HG03097 (cell line): Measurements from ENCODE around the gene SPOCK1.
"Not testable (repeated sequence)": the region's sequence is repeated elsewhere in the genome, so short reads cannot be mapped to it uniquely, and the experiment has no call there.

Experiments used
- ATAC-seq: cut with Tn5 transposase; IDR thresholded peaks from one replicate; pipeline ENCODE4 v1.9.1; 2021; ENCODE audit not compliant: unreplicated experiment, low FRiP score

SPOCK1 gene

DNA sequence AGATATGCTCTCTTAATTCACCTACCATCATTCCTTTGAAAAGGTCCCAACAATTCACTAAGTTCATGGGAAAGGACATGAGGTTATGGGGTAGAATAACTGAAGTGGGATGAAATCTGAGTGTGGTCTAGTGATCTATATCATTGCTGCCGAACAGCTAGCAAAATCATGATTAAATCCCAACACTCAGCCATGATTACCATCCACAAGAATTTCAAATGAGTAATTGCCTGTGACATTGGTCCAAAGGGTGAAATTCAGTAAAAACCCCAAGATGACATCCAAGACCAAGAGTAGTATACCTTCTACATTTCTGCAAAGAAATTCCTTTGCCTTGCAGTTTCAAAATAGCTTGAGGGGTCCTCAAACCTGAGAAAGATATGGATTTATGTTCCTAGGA is 225.6 kb downstream of the SPOCK1 start:
- ATAC-seq: no peak

GRCh38 chr5:137272831-137273230 is 226.3 kb downstream of the SPOCK1 start:
- ATAC-seq: no peak

GRCh38 chr5:137269946-137270345 is 229.2 kb downstream of the SPOCK1 start:
- ATAC-seq: no peak

GRCh38 chr5:137269274-137269673 is 229.9 kb downstream of the SPOCK1 start:
- ATAC-seq: no peak

DNA sequence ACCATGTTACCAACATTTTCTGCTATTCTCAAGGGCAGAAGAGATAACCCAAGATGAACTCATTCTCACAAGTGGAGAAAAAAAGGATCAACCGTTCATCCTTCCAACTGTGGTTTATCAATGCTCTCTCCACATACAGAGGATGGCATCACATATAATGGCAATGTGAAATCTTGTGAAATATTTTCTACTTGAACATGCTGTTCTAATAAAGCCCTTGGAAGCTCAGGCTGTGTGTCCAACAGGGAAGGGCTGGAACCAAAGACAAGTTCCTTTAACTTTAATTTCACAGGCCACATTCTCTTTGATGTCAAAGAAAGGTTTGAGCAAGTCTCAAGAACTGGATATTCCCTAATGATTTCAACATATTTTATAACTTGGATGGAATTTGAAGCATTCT is 230.5 kb downstream of the SPOCK1 start:
- no peak for ATAC-seq

- no peak for ATAC-seq
These were observed 232.9 kb downstream of the SPOCK1 start for GRCh38 chr5:137266186-137266585.

GRCh38 chr5:137265457-137265856 is 233.7 kb downstream of the SPOCK1 start:
- ATAC-seq: no peak

DNA sequence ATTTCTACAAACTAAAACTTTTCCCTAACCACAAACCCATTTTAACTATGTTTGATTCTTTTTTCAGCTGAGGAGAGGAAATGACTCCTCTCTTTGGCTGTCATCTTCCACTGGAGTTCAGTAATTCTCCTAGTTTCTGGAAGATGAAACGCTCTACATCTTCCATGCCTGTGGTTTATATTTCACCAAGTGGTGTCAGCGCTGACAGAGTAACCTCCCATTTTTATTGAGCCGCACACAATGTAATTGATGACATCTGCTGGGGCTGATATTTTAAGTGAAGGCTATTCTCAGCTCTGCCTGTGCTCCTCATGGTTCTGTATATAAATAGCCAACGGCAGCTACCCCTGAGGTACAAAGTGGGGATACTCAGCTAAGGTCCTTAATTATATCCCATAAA is 234.6 kb downstream of the SPOCK1 start:
- ATAC-seq: no peak

DNA sequence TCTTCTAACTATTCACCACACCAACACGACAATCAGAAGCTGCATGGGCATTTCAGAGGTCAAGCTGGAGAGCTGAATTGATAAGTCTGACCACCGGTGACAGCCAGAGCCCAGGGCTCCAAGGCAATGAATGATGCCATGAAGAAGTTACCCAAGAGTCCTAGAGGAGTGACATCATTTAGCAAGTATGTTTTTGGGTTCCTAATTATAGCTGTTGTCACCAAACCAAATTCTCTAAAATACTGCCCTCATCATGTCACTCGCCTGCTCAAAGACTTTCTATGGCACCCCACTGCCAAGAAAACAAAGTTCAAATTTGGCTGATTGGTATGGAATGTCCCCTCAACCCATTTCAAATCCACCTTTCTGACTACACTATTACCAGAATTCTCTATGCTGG is 235.1 kb downstream of the SPOCK1 start:
- no peak for ATAC-seq

DNA sequence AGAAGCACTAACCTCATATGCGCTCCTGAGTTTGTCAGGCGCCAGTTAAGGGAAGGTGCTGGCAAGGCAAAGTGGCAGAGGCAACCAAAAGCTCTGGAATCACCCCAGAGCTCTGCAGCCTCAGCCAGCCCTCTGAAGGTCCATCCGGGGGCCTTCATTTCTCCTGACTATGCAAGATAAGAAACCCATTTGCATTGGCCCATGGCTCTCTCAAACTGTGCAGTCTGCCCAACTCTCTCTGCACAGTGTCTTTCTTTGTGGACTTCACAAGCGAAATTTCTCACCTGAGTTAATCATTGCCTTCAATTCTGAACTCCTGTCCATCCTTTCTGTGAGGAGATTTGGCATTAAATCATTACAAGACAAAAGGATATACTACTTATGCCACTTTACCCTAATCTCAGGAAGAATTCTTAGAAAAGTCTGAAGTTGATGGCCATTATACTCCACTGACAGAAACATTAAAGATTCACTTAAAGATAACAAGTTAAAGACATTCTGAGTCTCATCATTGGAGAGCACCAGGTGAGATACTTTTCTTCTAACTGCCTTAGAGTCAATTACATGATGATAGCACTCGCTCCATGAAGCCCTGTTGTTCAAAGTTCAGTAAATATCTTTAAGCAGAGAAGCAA is 235.6 kb downstream of the SPOCK1 start:
- ATAC-seq: no peak

GRCh38 chr5:137262818-137263217 is 236.3 kb downstream of the SPOCK1 start:
- no peak for ATAC-seq

DNA sequence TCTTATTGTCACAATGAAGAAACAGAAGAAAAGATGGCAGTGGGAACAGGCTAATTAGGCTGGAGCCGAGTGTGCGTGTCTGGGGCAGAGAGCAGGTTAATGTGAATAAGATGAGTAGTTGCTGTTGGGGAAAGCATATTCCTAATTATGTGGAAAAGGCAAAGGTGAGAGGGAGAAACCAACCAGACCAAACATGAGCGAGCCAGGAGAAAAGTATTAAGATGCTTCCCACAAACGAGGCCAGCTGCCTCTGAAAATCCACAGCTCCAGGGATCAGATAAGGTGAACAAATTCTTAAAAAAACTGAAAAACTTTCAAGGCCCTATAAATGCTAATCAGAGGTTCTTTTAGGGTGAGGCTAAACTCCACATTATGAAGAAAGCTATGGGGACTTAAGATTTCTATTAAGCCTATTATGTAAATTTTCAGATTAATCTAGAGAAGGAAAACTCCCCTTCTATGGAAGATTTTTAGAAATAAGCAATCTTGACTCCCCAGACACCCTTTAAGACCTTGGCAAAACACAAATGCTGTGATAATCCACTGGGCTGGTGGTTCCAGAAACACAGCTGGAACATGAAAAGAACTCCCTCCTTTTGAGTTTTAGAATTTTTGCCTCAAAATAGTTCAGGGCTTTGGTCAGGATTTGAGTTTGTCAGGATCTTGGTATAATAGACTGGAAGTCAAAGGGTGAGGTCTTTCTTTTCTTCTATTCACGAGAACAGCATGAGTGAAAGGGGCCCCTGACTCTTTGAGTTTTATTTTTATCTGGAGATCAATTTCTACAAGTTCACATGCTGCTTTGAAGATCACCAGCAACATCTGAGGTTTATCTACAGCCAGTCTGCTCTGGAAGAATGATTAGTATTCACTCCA is 238.1 kb downstream of the SPOCK1 start:
- ATAC-seq: no peak

DNA sequence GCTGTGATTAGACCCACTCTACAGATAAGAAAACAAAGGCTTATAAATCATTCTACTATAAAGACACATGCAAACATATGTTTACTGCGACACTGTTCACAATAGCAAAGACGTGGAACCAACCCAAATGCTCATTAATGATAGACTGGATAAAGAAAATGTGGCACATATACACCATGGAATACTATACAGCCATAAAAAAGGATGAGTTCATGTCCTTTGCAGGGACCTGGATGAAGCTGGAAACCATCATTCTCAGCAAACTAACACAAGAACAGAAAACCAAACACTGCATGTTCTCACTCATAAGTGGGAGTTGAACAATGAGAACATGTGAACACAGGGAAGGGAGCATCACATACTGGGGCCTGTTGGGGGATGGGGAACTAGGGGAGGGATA is 240.0 kb downstream of the SPOCK1 start:
- not testable (repeated sequence) for ATAC-seq

GRCh38 chr5:137254119-137255090 is 244.7 kb downstream of the SPOCK1 start:
- no peak for ATAC-seq

- no peak for ATAC-seq
These were observed 246.6 kb downstream of the SPOCK1 start for GRCh38 chr5:137252512-137252911.

DNA sequence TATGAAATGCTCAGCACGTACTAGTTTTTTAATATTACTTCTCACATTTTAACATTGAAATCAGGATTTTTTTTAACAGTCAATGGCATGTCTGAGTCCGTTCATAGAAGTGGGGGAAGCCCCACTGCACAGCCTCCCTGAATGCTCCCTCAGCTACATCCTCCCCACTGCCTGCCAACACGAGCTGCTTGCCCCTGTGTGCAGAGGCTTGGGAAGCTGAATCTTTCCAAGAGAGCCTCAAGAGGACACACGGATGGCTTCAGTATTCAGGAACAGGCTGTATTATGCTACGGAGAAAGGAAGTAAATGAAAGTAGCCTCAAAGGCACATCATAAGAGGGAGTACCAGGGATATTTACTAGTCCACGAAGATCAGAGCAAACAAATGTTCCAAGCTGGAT is 248.7 kb downstream of the SPOCK1 start:
- ATAC-seq: no peak

DNA sequence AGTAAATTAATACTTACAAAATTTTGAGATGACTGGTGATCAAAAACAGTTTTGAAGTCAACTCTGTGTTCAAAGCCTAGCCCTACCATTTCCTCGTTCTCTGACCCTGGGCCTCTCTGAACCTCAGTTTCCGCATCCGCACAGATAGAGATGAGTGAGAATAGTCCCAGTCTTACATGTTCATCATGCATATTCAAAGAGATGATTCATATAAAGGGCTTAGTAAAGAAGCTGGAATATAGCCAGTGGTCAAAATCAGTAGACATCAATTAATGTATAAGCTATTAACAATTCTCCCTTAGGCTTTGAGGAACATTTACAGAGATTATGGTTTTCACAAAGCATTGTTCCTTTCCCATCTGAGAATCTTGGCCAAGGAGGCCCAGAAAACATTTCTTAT is 250.6 kb downstream of the SPOCK1 start:
- ATAC-seq: no peak

- ATAC-seq: no peak
These were observed 253.7 kb downstream of the SPOCK1 start for GRCh38 chr5:137245438-137245837.

DNA sequence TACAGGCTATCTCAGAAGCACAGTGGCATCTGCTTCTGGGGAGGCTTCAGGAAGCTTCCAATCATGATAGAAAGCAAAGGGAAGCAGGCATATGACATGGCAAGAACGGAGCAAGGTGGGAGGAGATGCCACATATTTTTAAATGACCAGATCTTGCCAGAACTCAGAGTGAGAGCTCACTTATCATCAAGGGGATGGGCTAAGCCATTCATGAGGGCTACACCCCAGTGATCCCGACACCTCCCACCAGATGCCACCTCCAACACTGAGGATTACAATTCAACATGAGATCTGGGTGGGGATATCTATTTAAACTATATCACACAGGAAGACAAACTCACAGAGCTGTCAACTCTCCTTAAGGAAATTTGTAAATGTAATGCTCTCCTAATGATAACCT is 258.8 kb downstream of the SPOCK1 start:
- ATAC-seq: no peak

- ATAC-seq: no peak
These were observed 262.1 kb downstream of the SPOCK1 start for GRCh38 chr5:137236849-137237507.
